TTC549 (cell line): Measurements from ENCODE around the gene ACTL8.
"Not testable (repeated sequence)": the region's sequence is repeated elsewhere in the genome, so short reads cannot be mapped to it uniquely, and the experiment has no call there.

Experiments
- FAIRE-seq: peaks from 2 replicates; lab custom pipeline; 2012; peaks lifted over from hg19 to GRCh38; lab: Jason Lieb, UNC

ACTL8 gene

DNA sequence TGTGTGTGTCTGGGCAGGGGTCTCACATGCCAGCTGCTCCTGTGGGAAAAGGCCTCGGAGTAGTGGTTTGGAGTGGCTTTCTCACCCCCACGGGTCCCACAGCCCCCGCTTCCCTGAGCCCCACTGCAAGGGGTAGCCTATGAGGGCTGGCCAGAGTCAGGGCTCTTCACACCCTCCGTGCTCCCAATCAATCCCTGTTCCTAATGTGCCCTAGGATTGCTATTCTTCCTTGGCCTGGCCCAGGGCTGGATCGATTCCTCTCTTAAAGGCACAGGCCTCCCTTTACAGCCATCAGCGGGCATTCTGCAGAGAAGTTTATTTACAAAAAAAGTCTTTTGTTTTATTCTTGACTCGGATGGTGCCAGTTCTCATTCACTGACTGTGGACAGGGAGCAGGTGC, 19.3 kb upstream of the ACTL8 start:
- FAIRE-seq = no peak

DNA sequence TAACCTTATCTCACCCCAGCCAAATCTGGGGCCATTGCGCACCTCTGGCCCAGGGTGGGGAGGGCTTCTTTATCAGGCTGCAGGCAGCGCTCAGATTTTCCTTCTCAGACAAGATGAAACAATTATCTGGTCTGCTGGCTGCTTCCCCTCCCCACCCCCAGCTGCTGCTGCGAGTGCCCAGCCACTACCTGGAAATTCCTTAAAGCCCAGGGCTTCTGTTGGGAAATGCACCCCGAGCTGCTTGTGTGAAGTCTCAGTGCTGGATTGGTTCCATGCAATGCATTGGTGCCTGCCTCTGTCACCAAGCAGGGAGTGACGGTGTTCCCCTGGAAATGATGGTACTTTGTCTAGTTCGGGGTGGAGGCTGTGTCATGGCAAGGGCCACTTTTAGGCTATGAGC, 18.5 kb upstream of the ACTL8 start:
- FAIRE-seq = no peak

DNA sequence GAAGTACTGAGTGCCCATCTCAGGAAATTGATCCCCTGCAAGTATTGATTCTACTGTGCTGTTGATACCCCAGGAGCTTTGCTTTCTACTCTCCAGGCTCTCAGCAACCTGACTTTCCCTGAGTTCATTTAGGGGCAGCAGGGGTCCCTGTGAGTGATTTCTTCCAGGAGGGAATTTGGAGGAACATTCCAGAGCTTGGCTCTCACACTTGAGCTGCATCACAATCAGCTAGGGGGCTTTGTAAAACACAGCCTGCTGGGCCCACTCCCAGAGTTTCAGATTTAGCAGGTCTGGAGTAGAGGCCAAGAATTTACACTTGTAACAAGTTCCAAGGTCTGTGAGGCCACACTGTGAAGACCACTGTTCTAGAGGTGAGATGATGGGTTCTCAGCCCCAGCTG, 16.1 kb upstream of the ACTL8 start:
- FAIRE-seq = no peak

DNA sequence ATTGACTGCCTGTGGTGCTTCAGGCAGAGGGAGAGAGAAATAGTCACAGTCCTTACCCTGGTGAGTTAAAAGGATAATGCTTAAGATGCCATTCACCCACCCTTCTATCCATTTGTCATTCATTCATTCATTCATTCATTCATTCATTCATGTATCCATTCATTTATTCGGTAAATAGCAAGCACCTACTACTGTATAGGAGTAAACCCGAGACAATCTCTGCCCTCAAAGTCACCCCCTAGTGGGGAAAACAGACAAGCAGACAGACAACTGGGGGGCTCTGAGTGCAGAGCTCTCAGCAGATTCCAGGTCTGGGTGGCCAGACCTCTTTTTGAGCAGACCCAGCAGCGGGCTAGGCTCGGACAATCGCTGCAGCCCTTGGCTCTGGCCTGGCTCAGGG, 14.1 kb upstream of the ACTL8 start:
- FAIRE-seq = no peak

DNA sequence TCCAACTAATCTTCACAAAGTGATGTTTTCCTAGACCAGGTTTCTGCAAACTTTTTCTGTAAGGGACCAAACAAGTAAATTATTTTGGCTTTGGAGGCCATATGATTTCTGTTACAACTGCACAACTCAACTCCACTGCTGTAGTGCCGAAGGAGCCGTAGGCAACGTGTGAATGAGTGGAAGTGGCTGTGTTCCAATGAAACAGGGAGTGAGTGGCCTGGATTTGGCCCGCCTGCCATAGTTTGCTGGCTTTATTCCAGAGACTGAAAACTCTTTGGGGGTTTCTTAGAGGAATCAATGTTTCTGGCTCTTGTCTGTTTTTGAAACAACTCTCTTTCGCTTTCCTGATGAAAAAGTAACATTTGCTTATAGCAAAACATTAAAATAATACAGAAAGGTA, 12.6 kb upstream of the ACTL8 start:
- no peak for FAIRE-seq

DNA sequence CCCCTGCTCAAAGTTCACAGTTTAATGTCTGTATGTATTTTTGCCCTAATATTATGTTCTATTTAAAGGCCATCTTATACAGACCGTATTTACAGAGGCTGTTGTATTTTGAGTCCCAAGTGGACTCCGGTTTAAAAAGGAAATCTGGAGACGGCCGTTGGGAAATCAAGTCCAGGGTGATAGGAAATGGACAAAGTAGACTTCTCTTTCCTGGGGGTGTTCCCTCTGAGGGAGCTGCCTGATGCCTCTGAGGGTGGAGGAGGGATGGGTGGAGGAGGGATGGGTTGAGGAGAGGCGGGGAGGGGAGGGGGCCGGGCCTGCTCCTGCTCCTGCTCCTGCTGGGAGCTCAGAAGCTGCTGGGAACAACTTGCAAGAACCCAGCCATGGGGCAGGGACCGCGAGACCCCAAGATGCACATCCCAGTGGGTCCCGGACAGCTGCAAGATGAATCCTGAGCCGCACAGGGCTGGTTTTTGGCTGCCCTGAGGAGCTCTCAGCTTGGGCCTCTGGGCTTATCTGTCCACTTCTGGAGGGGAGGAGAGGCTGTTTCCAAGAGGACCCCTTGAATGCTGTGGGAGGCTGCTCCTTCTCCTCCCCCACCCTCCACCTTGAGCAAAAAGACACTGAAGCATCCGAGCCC, 12.0 kb upstream of the ACTL8 start:
- FAIRE-seq = no peak

DNA sequence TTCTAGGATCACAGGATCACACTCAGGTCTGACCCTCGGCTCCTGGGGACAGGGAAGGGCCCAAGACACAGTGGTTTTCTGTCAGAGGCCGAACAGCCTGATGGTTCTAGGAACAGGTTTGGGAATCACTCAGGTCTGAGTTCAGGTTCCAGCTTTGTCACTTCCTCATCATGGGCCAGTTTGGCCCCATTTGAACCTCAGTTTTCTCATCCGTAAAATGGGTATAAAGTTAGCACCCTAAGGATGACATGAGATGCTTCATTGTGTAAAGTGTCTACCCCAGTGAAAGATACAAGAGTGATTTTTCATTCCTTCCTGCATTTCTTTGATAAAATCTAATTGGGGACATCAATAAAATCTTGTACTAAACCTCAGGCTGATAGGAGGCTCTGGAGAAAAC, 11.2 kb upstream of the ACTL8 start:
- no peak for FAIRE-seq

DNA sequence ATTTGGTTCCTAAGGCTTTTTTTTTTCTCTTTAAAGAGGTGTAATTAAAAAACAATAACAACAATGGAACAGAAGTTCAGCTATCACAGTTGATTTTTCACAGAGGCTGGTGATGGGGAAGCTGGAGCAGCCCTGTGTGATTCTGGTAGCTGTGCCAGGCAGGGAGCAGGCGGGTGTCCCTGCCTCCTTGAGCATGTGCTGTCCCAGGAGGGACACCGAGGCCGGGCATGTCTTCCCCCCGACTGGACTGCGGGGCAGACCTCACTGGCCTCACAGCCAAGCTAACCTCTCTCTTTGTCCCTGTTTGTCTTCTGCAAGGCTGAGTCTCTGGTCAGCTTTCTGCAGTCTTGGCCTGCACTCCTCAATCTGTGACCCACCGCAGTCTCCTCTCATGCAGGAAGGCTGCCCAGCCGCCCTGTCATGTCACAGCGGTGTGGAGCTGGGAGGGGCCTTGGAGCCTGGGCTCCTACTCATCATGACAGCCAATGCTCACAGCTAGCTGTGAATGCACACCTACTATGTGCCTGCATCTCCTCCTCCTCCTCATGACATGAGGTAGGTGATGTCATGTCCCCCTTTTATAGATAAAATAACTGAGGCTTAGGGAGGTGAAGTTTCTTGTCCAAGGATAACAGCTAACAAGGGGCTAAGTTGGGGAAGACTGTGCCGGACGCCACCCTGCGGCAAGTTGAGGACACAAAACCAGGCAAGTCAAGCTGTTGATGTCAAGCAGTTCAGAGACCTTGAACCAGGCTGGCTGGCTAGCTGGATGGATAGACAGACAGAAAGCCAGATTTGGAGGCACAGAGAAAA, 10.3 kb upstream of the ACTL8 start:
- FAIRE-seq = no peak

DNA sequence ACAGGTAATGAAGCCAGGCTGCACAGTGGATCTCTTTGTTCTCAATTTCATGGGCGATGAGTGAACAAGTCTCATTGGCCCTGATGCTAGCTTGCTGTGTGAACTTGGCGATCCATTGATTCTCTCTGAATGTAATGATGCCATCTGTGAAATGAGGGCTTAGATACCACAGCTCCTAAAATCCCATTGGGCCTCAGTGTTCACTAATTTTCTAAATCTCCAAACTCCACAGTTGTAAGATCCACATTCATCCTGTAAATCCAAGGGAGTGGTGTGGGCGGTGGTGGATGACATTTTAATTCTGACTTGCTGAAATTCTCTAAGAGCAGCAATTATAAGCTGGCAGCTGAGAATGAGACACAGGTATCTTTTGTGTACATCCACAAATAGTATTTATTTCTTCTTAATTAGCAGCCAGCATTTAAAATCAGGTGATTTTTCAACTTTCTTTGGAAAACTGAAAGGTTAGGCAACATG, 9.6 kb upstream of the ACTL8 start:
- FAIRE-seq = no peak

DNA sequence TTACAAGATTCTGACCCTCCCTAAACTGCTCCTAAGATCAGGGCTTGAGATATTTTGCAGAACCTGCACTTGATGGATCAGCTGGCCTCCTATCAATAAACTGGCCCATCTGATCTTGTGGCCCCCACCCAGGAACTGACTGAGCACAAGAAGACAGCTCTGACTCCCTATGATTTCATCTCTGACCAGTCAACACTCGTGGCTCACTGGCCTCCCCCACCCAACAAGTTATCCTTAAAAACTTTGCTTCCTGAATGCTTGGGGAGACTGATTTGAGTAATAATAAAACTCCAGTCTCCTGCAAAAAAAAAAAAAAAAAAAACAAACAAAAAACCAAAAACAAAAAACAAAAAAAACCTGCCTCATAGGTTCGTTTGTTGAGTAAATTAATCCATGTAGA, 8.9 kb upstream of the ACTL8 start:
- not testable (repeated sequence) for FAIRE-seq

DNA sequence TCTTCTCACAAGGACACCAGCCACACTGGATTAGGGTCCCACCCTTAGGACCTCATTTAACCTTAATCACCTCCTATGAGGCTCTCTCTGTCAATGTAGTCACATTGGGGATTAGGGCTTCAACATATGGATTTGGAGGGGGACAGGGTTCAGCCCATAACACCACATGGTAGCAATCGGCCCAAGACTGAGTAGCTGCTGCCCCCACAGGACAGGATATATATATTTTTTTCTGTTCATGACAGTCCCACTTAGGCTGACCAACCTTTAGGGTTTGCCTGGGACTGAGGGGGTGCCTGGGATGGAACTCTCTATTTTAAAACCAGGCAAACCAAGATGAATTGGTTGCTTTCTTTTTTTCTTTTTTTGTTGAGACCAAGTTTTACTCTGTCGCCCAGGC, 8.2 kb upstream of the ACTL8 start:
- FAIRE-seq = no peak

DNA sequence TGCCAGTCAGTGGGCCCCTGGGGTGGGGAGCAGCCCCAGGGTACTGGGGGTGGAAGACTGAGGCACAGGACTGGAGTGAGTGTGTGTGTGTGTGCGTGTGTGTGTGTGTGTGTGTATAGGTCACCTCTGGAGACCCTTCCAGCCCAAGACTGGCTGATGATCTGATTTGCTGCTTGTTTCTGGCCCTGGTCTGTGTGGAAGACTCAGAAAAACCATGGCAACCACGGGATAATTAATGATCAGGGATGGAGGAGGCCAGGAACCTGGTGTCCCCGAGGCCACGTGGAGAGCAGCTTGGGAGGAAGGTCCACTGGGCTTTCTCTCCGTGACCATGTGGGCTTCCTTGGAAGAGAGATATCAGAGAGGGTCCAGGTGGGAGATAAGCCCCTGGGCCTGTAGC, 4.8 kb upstream of the ACTL8 start:
- FAIRE-seq = no peak

DNA sequence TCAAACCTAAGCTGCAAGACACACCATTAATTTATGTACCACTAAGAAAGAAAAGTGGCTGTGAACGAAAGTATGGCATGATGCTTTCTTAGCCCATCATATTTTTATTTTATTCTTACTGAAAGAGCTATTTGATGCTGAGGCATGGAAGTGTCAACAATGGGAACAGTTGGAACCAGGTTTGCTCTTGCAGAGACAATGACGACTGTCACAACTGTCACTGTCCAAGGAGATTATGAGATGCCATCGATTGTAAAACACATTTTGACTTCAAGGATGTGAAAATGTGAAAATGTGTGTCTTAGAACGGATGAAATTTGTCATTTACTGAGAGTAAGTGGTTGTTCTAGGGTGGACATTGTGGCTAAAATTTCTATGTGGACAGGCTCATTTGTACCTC, 2.8 kb upstream of the ACTL8 start:
- no peak for FAIRE-seq

DNA sequence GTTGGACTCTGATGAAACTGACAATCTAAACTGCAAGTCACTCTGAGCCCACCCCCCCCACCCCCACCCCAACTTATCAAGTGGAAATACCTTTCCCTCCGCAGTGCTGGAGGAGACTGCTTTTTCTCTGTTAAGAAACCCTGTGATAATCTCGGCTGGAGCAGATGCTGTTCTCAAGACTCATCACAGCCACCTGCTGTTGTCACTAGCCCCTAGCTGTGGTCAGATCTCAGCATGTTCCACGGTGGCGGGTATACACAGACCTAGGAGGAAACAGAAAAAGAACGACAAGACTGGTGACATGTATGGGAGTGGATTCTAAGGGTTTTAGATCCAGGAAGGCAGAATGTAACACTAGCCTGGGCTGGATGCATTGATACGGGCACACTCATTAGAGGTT, 2.3 kb downstream of the ACTL8 start:
- FAIRE-seq = no peak

DNA sequence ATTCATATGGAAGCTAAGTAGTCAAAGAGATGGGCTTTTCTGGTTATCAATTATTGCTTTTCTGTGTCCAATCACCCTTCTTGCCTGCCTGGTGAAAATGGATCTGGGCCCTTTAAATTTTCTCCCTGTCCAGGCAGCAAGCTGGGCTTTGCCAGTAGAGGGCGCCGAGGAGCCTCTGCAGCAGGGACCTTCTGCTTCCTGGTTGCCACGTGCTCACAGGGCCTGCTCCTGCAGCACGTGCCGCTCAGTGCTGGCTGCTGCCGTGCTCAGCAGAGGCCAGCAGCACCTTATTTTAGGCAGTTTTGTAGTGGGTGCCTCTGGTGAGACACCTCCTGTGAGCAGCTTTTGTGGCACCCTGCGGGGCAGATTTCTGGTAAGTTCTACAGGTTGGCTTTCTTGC, 4.0 kb downstream of the ACTL8 start:
- FAIRE-seq = no peak

DNA sequence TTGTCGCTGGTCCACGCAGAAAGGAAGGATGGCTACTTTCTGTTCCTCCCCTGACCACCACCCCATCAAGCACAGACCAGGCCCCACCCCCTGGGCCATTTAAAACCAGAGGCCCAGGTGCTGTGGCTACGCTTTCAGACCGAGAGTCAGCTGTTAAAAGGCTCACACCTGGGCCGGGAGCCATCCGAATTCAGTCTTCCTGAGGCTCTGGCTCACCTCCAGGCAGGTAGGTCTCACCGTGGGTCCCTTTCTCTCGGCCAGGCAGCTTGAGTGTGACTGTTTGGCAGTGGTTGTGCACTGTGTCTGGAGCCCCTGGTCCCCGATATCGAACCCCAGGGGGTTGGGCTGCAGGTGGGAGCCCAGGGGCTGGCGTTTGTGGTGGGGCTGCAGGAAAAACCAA, 7.2 kb downstream of the ACTL8 start:
- FAIRE-seq = no peak

DNA sequence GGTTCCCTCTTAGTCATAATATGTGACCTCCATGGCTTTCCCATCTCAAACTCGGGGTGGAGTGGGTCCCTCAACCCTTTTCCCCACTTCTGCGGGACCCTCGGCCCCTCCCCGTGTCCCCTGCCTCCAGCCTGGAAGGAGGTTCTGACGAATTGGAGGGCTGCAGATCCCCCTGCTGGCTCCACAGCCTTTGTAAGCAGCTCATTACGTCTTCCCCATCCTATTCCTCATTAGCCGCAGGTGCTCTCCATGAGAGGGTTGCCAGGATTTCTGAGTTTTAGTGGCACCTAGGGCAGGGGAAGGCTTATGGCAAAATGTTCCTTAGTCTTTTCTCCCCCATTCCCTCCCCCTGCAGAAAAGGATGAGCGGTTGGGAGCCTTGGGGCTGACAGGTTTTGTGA, 8.3 kb downstream of the ACTL8 start:
- no peak for FAIRE-seq

DNA sequence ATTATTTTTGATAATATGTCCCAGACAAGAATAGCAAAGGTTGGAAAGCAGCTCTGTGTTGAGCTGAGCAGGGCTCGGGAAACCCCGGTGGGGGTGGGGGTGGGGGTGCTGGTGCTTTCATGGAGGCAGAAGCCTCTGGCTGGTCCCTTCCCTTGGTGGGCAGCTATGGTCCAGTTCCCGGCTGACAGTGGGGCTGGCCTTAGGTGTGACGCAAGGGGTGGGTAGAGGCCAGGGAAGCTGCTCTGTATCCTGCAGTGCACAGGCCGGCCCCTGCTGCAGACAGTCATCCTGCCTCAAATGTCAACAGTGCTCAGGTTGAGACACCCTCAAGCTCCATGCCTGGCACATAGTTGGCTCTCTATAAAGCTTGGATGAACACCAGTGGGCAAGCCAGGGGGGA, 8.9 kb downstream of the ACTL8 start:
- FAIRE-seq = no peak

DNA sequence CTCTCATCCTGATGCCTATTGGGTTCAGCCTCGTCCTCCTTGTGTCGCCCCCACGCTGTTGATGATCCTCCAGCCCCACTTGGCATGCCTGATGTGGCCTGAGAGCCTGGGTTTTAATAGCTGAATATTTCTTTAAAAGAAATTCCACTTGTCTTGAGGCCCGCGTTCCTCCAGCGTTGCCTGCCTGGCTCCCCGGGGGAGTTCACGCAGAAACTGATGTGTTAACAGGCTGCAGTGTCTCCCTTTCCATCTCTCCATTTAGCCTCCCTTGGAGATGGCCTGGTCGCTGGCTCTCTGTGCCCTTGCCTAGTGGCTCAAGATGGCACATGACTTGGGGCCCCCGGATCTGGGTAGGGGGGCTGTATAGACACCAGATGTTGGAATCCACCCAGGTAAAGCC, 9.5 kb downstream of the ACTL8 start:
- FAIRE-seq = no peak

DNA sequence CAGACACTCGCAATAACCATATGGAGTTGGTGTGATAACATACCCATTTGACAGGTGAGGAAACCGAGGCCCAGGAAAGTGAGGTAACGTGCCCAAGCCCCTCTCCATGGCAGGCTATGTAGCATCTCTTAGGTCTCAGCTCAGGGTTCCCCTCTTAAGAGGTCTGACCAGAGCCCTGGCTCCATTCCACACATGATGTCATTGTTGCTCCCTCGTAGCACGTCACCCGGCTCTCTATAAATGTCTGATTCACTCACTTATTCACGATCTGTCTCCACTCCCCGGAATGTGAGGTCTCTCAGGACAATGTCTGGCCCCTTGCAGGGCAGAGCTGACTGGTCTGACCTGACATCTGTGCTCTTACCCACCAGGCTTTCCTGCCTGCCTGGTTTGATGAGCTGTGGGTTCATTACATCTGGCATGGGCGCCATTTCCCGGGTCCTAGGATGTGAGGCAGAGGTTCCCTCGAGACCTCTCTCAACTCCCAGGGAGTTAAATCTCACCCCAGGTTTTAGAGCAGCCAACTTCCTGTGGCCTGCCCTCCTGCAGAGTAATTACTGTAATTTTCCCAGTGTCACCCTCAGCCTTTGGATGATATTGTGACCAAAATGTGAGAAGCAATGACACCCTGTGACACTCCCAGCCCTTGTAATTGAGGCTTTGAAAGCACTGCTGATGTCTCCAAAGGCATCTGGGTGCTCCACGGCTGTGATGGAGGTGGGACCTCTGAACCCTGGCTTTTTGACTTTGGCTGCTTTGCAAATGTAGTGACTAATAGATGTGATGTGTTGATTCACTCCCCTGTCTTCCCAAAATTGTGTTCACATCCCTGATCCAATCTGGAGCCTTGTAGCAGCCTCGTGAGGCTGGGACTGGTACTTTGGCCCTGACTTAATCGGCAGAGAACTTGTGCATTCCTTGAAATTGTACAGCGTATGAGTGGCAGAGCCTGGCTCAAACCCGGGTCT, 10.6 kb downstream of the ACTL8 start:
- no peak for FAIRE-seq

DNA sequence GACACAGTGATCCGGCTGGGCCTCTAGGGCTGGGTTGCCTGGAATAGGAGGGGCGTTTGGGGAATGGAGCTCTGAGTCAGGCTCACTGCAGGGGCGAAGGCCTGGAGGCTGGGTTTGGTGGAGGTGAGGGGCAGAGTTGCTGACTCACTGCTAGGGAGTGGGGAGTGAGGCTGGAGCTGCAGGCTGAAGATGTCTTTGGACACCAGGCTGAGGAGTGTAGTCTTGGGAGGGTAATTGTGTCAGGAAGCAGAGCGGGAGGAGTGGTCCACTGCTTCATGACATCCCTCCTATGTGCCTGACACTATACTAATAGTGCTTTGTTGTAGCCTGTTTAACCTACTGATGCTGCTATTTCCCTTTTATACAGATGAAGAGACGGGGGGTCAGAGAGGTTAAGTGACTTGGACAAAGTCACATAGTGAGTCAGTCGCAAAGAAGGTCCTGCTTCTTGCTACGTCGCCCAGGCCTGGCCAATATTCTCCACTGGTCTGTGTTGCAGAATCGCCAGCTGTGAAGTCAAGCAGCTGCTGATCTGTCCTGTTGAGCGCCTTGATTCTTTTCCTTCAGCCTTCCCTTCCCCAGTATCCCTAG, 13.6 kb downstream of the ACTL8 start:
- FAIRE-seq = no peak

DNA sequence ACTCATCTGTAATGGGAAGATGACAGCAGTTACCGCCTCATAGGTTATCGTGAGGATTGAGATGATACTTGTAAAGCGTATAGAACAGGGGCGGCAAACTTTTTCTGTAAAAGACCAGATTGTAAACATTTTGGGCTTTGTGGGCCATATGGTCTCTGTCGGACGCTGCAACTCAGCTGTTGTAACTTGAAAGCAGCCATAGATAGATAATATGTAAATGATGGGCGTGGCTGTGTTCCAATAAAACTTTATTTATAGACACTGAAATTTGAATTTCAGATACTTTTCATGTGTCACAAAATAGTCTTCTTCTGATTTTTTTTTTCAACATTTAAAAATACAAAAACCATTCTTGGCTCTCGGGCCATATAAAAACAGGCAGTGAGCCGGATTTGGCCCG, 15.8 kb downstream of the ACTL8 start:
- FAIRE-seq = no peak
